Thyroid gland (tissue), 4 donors: ENCODE measurements around the gene LDLRAD4. TPM values are rescaled to one million over a fixed set of nuclear protein-coding genes. Genes with fewer than 3 reads are reported as not detected.

Source experiments
- DNase-seq, 2 donors: peaks; one replicate each; pipeline ENCODE4 v3.0.0-alpha.2; 2019
- H3K27ac ChIP-seq, 3 donors: fragments of 200-600 bp; sonication (generic); 1 replicate in 2 of 3; 2 replicates in 1 of 3; pipeline ENCODE4 v1.5.1; 2016 to 2019; ENCODE audit warnings: mild to moderate bottlenecking in 1 of 3, moderate library complexity in 1 of 3
- H3K27me3 ChIP-seq: fragments of 200-600 bp; sonication (generic); one replicate; pipeline ENCODE4 v1.5.1; 2019
- H3K36me3 ChIP-seq, 2 donors: fragments of 200-600 bp; sonication (generic); one replicate each; pipeline ENCODE4 v1.5.1; 2016 to 2019
- H3K4me1 ChIP-seq, 2 donors: fragments of 200-600 bp; sonication (generic); one replicate each; pipeline ENCODE4 v1.5.1; 2017 to 2019
- H3K4me3 ChIP-seq, 3 donors: fragments of 200-600 bp; sonication (generic); replicated peaks in 1 of 3; 1 replicate in 2 of 3; 2 replicates in 1 of 3; pipeline ENCODE4 v1.5.1; 2016; ENCODE audit warnings: mild to moderate bottlenecking in 1 of 3
- H3K9me3 ChIP-seq: fragments of 200-600 bp; sonication (generic); one replicate; pipeline ENCODE4 v1.5.1; 2017
- CTCF ChIP-seq, 6 experiments: fragments of 200-600 bp in 3 of 6; fragments of 450-650 bp in 3 of 6; sonication (generic) in 3 of 6; IDR thresholded peaks; one replicate each; pipeline ENCODE4 v1.5.1; 2016 to 2019; ENCODE audit warnings: antibody characterized with exemption in 6 of 6, mild to moderate bottlenecking in 2 of 6, inconsistent platforms in 1 of 6, moderate library complexity in 1 of 6
- POLR2A ChIP-seq, 2 donors: fragments of 450-650 bp; IDR thresholded peaks; one replicate each; pipeline ENCODE4 v1.6.1; 2017; ENCODE audit warnings: antibody characterized with exemption in 2 of 2, mild to moderate bottlenecking in 2 of 2, moderate library complexity in 1 of 2
- WGBS, 2 donors: methylation state at CpG; one replicate each; pipeline ENCODE4 v1.1.5; 2017; 5-methylcytosine and 5-hydroxymethylcytosine counted together
- intact Hi-C: fragments of 100-400 bp; cut with DNase I; formaldehyde crosslinking; loops from one replicate; pipeline ENCODE4 v1.15.1; 2023
- total RNA-seq, 4 donors: library from RNA; depleted of rRNA; stranded (reverse); fragments of >200 nt; gene quantifications; one replicate each; pipeline ENCODE4 v1.2.3, GENCODE V29; 2016

The LDLRAD4 gene
- total RNA-seq, 4 donors from 2014 or later: 23.7 to 35.7 (median 29.7) TPM

GRCh38 chr18:13454363-13455150 is 236.0 kb downstream of the LDLRAD4 start:
- intact Hi-C loops: no loop called here
- Histone ChIP-seq H3K9me3 (no peaks in the 10 kb centered on the region), H3K27me3 (no peaks in the 10 kb centered on the region), H3K36me3 (no peaks in the 10 kb centered on the region), H3K4me3 (no peak overlapping the region), H3K27ac (no peak overlapping the region), H3K4me1 (peaks cover 8 to 42% of the 10 kb centered on the region in 2 donors)
- DNase-seq: no peak
- no peak for TF ChIP-seq POLR2A (IDR thresholded peaks at IDR 0.05)
- no peak for TF ChIP-seq CTCF (IDR thresholded peaks at IDR 0.05)
- 96% methylated on average over 6 to 12 of the region's 12 CpGs for WGBS, 2 donors

GRCh38 chr18:13455471-13455870 is 236.9 kb downstream of the LDLRAD4 start:
- 67 to 76% methylated on average over 3 to 6 of the region's 6 CpGs for WGBS, 2 donors
- no peak overlapping the region for H3K4me3 ChIP-seq
- H3K9me3 ChIP-seq: no peaks in the 10 kb centered on the region
- no peaks in the 10 kb centered on the region for H3K36me3 ChIP-seq
- H3K4me1 ChIP-seq: peaks cover 8 to 40% of the 10 kb centered on the region in 2 donors
- intact Hi-C loops: no loop called here
- no peak overlapping the region for H3K27ac ChIP-seq
- TF ChIP-seq CTCF (IDR thresholded peaks at IDR 0.05): no peak
- no peak for TF ChIP-seq POLR2A (IDR thresholded peaks at IDR 0.05)
- no peak for DNase-seq
- H3K27me3 ChIP-seq: no peaks in the 10 kb centered on the region

- H3K4me3 ChIP-seq: no peak overlapping the region
- no peaks in the 10 kb centered on the region for H3K9me3 ChIP-seq
- DNase-seq: peak; percentile 56 to 76
- H3K36me3 ChIP-seq: no peaks in the 10 kb centered on the region
- 59 to 60% methylated on average over 19 of the region's 19 CpGs for WGBS, 2 donors
- no peaks in the 10 kb centered on the region for H3K27me3 ChIP-seq
- H3K4me1 ChIP-seq: peaks cover 8 to 36% of the 10 kb centered on the region in 2 donors
- TF ChIP-seq CTCF (IDR thresholded peaks at IDR 0.05) (no peak), POLR2A (IDR thresholded peaks at IDR 0.05) (no peak)
- peak overlapping the region in 1 of 3 donors; percentile 43 for H3K27ac ChIP-seq
- intact Hi-C loops: no loop called here
These were observed 237.5 kb downstream of the LDLRAD4 start for GRCh38 chr18:13455960-13456481.

GRCh38 chr18:13456736-13457271 is 238.2 kb downstream of the LDLRAD4 start:
- Histone ChIP-seq H3K4me1 (peaks cover 8 to 28% of the 10 kb centered on the region in 2 donors), H3K4me3 (no peak overlapping the region), H3K9me3 (no peaks in the 10 kb centered on the region), H3K27me3 (no peaks in the 10 kb centered on the region), H3K36me3 (no peaks in the 10 kb centered on the region), H3K27ac (no peak overlapping the region)
- intact Hi-C loops: no loop called here
- WGBS, 2 donors: 83 to 93% methylated on average over 3 of the region's 3 CpGs
- TF ChIP-seq CTCF (IDR thresholded peaks at IDR 0.05) (no peak), POLR2A (IDR thresholded peaks at IDR 0.05) (no peak)
- no peak for DNase-seq

GRCh38 chr18:13457327-13457726 is 238.8 kb downstream of the LDLRAD4 start:
- DNase-seq: no peak
- TF ChIP-seq CTCF (IDR thresholded peaks at IDR 0.05): no peak
- TF ChIP-seq POLR2A (IDR thresholded peaks at IDR 0.05): no peak
- Histone ChIP-seq H3K4me3 (no peak overlapping the region), H3K9me3 (no peaks in the 10 kb centered on the region), H3K27ac (no peak overlapping the region), H3K36me3 (no peaks in the 10 kb centered on the region), H3K4me1 (peaks cover 6 to 23% of the 10 kb centered on the region in 2 donors), H3K27me3 (no peaks in the 10 kb centered on the region)
- WGBS, 2 donors: 88 to 89% methylated on average over 10 of the region's 10 CpGs
- intact Hi-C loops: no loop called here
